ENCODE results near the gene FAM149A. TPM values are rescaled to one million over a fixed set of nuclear protein-coding genes. Genes with fewer than 3 reads are reported as not detected.
A peak's percentile ranks its signal among the peaks of the same experiment; 100 is the strongest.

Gene FAM149A
- total and polyA plus RNA-seq, 2 experiments from 2014 or later = 10.8 to 13.3 TPM

DNA sequence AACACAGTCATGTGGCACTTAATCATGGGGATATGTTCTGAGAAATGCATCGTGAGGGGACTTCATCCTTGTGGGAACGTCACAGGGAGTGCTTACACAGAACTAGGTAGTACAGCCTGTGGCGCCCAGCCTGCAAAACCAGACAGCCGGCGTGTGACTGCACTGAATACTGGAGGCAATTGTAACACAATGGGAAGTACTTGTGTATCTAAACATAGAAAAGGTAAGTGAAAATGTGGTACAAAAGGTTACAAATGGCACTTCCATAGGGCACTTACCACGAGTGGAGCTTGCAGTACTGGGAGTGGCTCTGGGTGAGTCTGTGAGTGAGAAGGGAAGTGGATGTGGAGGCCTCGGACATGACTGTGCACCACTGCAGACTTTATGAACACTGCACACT lies 30.3 kb upstream of the FAM149A start (continued):
- TF ChIP-seq, protein P1, sequence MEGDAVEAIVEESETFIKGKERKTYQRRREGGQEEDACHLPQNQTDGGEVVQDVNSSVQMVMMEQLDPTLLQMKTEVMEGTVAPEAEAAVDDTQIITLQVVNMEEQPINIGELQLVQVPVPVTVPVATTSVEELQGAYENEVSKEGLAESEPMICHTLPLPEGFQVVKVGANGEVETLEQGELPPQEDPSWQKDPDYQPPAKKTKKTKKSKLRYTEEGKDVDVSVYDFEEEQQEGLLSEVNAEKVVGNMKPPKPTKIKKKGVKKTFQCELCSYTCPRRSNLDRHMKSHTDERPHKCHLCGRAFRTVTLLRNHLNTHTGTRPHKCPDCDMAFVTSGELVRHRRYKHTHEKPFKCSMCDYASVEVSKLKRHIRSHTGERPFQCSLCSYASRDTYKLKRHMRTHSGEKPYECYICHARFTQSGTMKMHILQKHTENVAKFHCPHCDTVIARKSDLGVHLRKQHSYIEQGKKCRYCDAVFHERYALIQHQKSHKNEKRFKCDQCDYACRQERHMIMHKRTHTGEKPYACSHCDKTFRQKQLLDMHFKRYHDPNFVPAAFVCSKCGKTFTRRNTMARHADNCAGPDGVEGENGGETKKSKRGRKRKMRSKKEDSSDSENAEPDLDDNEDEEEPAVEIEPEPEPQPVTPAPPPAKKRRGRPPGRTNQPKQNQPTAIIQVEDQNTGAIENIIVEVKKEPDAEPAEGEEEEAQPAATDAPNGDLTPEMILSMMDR (conservative IDR thresholded peaks at IDR 0.05; ENCODE audit: low read depth in 2 of 2) = no peak
- TF ChIP-seq POLR2AphosphoS5 (IDR thresholded peaks at IDR 0.05; ENCODE audit: low read depth) (no peak), ZNF114 (CRISPR knock-in tag; IDR thresholded peaks at IDR 0.05) (no peak)

DNA sequence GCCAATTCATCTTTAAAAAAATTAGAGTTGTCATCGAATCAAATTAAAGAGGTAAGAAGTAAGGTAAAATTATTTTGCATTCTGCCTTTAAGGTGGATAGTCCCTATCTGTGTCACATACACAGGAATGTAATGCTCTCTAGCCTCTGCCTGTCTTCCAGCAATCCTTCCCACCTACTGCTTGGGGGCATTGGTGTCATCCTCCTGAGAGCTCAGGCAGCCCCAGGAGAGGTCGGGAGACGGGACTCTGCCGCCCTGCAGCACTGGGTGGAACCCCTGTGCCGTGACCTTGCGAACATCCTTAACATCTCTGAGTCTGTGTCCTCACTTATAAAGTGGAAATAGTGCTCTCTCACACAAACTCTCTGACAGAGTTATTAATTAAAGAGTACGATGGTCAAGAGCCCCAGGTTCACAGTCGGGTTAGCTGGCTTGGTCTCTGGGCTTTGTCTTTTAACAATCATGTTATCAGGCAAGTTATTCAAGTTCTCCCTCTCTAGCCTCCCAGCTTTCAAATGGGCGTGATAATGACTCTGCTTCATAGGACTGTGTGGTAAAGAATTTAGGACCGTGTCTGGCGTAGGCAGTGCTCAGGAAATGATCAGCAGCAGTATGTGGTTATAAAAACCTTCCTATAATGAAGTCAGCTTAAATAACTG lies 25.4 kb upstream of the FAM149A start:
- Mint-ChIP-seq H3K27me3 (ENCODE audit: insufficient read depth, low read depth, poor library complexity) (peaks cover 6% of the 10 kb centered on the region), H3K4me3 (no peak overlapping the region), H3K9me3 (no peaks in the 10 kb centered on the region), H3K36me3 (ENCODE audit: low read depth) (peaks cover 3% of the 10 kb centered on the region; the same call in 1 of the 3 replicates), H3K27ac (peak overlapping the region; percentile 12), H3K4me1 (peaks cover 28% of the 10 kb centered on the region)
- peak overlapping the region; percentile 81 for H2AFZ ChIP-seq
- peak; percentile 86 for ATAC-seq
- H3K79me2 ChIP-seq (replicated peaks; ENCODE audit: insufficient read depth) = no peaks in the 10 kb centered on the region
- no peaks in the 10 kb centered on the region for H3K9me2 ChIP-seq (ENCODE audit: insufficient read depth)
- TF ChIP-seq EZH2phosphoT487 (IDR thresholded peaks at IDR 0.05; ENCODE audit: unreplicated experiment) = no peak
- H3F3A ChIP-seq (replicated peaks; ENCODE audit: low read depth) = 0 out of 2 replicates have a peak, but pooled peaks cover 8% of the 10 kb centered on the region
- no peaks in the 10 kb centered on the region for H4K20me1 ChIP-seq (replicated peaks; ENCODE audit: insufficient read depth)
- H3K27me3 ChIP-seq (ENCODE audit: insufficient read depth) = no peaks in the 10 kb centered on the region
- no peaks in the 10 kb centered on the region for H3K36me3 ChIP-seq (ENCODE audit: insufficient read depth)
- H3K4me2 ChIP-seq = peak overlapping the region; percentile 42; the same call in 1 of the 2 replicates
- peaks cover 11% of the 10 kb centered on the region for H3K4me1 ChIP-seq (ENCODE audit: insufficient read depth)
- no peak overlapping the region for H3K4me3 ChIP-seq
- peak; percentile 56 for DNase-seq (ENCODE audit: low spot score)
- no peak overlapping the region for H3K27ac ChIP-seq (ENCODE audit: low read depth)

DNA sequence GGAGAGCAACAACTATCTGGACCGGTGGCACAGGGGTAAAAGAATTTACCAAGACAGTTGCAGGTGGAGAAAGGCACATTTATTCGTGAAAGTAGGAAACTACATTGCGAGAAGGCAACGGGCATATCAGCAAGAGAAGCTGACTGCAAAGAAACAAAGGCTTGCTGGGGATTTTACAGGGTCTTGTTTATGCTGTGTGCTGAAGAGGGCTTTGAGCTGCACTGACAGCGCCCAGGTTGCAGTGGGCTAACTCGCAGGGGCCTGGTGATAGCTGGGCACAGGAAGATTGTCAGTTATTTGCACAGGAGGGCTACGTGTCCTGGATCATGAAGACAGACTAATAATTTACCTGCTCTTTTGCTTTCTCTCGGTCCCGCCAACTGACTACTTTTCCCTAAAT lies 24.8 kb upstream of the FAM149A start:
- no peaks in the 10 kb centered on the region for H3K9me2 ChIP-seq (ENCODE audit: insufficient read depth)
- H3K4me3 Mint-ChIP-seq = no peak overlapping the region
- H3K27me3 ChIP-seq (ENCODE audit: insufficient read depth) = no peaks in the 10 kb centered on the region
- H3K4me2 ChIP-seq = peak overlapping the region; percentile 42; the same call in 1 of the 2 replicates
- DNase-seq (ENCODE audit: low spot score) (no peak), ATAC-seq (peak; percentile 8; the same call in 1 of the 3 replicates)
- no peaks in the 10 kb centered on the region for H3K79me2 ChIP-seq (replicated peaks; ENCODE audit: insufficient read depth)
- H3K4me3 ChIP-seq = no peak overlapping the region
- 0 out of 2 replicates have a peak, but pooled peaks cover 8% of the 10 kb centered on the region for H3F3A ChIP-seq (replicated peaks; ENCODE audit: low read depth)
- peak overlapping the region; percentile 81; the same call in 1 of the 2 replicates for H2AFZ ChIP-seq
- H3K36me3 Mint-ChIP-seq (ENCODE audit: low read depth) = peaks cover 3% of the 10 kb centered on the region; the same call in 1 of the 3 replicates
- TF ChIP-seq CREB1 (CRISPR knock-in tag; IDR thresholded peaks at IDR 0.05; ENCODE audit: low read depth) = no peak
- no peak for TF ChIP-seq POLR2AphosphoS5 (IDR thresholded peaks at IDR 0.05; ENCODE audit: low read depth)
- no peak for TF ChIP-seq EZH2phosphoT487 (IDR thresholded peaks at IDR 0.05; ENCODE audit: unreplicated experiment)
- TF ChIP-seq, protein P1 (conservative IDR thresholded peaks at IDR 0.05; ENCODE audit: low read depth in 2 of 2) = no peak
- TF ChIP-seq ZNF331 (CRISPR knock-in tag; IDR thresholded peaks at IDR 0.05; ENCODE audit: low read depth) = no peak
- no peaks in the 10 kb centered on the region for H3K9me3 Mint-ChIP-seq
- no peak overlapping the region for H3K27ac ChIP-seq (ENCODE audit: low read depth)
- H4K20me1 ChIP-seq (replicated peaks; ENCODE audit: insufficient read depth) = no peaks in the 10 kb centered on the region
- H3K36me3 ChIP-seq (ENCODE audit: insufficient read depth) = no peaks in the 10 kb centered on the region
- peak overlapping the region; percentile 12; the same call in 1 of the 2 replicates for H3K27ac Mint-ChIP-seq
- H3K4me1 ChIP-seq (ENCODE audit: insufficient read depth) = peaks cover 11% of the 10 kb centered on the region
- peaks cover 28% of the 10 kb centered on the region for H3K4me1 Mint-ChIP-seq
- peaks cover 6% of the 10 kb centered on the region for H3K27me3 Mint-ChIP-seq (ENCODE audit: insufficient read depth, low read depth, poor library complexity)
